H1 (cell line): ENCODE results near the gene KRTAP2-3. TPM values are rescaled to one million over a fixed set of nuclear protein-coding genes. Genes with fewer than 3 reads are reported as not detected.

Experiments
- CTCF ChIA-PET: fragments of 300-600 bp; sonication (Branson Sonifier 250); formaldehyde crosslinking; loops from one replicate; lab custom pipeline; 2021; ENCODE audit not compliant: partially characterized antibody; lab: Charles Lee
- POLR2A ChIA-PET: fragments of 300-600 bp; sonication (Branson Sonifier 250); formaldehyde crosslinking; loops from one replicate; lab custom pipeline; 2021; ENCODE audit warnings: inconsistent platforms; ENCODE audit not compliant: partially characterized antibody; lab: Charles Lee
- DNase-seq, 2 experiments: peaks; one replicate each; pipeline versions ENCODE4 v3.0.0 to v3.0.0-alpha.2; 2010 to 2022; ENCODE audit warnings: low spot score in 2 of 2, low read depth in 1 of 2, mixed read lengths in 1 of 2
- FAIRE-seq: peaks from 2 replicates; lab custom pipeline; 2011; peaks lifted over from hg19 to GRCh38; lab: Jason Lieb, UNC
- H2AFZ ChIP-seq: 2 replicates; pipeline ENCODE4 v1.8.1; 2012; ENCODE audit warnings: low read length, inconsistent platforms
- H2AK5ac ChIP-seq: 2 replicates; pipeline ENCODE4 v1.6.1; 2013; ENCODE audit warnings: low read depth, low read length
- H2BK120ac ChIP-seq: replicated peaks from 2 replicates; pipeline ENCODE3; 2013; ENCODE audit warnings: low read depth, low read length, inconsistent platforms
- H2BK12ac ChIP-seq: 2 replicates; pipeline ENCODE4 v1.6.1; 2013; ENCODE audit warnings: low read depth, low read length
- H2BK15ac ChIP-seq: 2 replicates; pipeline ENCODE4 v1.6.1; 2013; ENCODE audit warnings: low read length
- H2BK20ac ChIP-seq: 2 replicates; pipeline ENCODE4 v1.6.1; 2013; ENCODE audit warnings: low read length
- H2BK5ac ChIP-seq: 2 replicates; pipeline ENCODE4 v1.6.1; 2013; ENCODE audit warnings: low read depth, low read length
- H3K14ac ChIP-seq: 2 replicates; pipeline ENCODE4 v1.6.1; 2013; ENCODE audit warnings: inconsistent platforms; ENCODE audit not compliant: insufficient read length
- H3K18ac ChIP-seq: 2 replicates; pipeline ENCODE4 v1.6.1; 2013; ENCODE audit warnings: low read length; ENCODE audit errors: extremely low read depth
- H3K23ac ChIP-seq: 2 replicates; pipeline ENCODE4 v1.6.1; 2013; ENCODE audit warnings: inconsistent platforms; ENCODE audit not compliant: insufficient read length
- H3K23me2 ChIP-seq: 2 replicates; pipeline ENCODE4 v1.6.1; 2013; ENCODE audit warnings: low read depth, low read length
- H3K27ac ChIP-seq: 2 replicates; pipeline ENCODE4 v1.6.1; 2011; ENCODE audit warnings: low read depth, low read length, inconsistent platforms
- H3K27me3 ChIP-seq, 4 experiments: replicated peaks in 1 of 4; 1 replicate in 1 of 4; 2 replicates in 3 of 4; pipeline versions ENCODE4 v1.6.1 to v1.8.1; 2011 to 2013; ENCODE audit warnings: low read length in 3 of 4, mild to moderate bottlenecking in 3 of 4, inconsistent platforms in 2 of 4, mixed read lengths in 2 of 4, moderate library complexity in 1 of 4; ENCODE audit not compliant: control insufficient read depth in 3 of 4, insufficient read depth in 3 of 4; ENCODE audit errors: extremely low read depth in 1 of 4
- H3K36me3 ChIP-seq, 4 experiments: 2 replicates each; pipeline versions ENCODE4 v1.6.1 to v1.8.1; 2011 to 2013; ENCODE audit warnings: mild to moderate bottlenecking in 4 of 4, low read length in 3 of 4, moderate library complexity in 2 of 4, control low read depth in 1 of 4, inconsistent platforms in 1 of 4; ENCODE audit not compliant: insufficient read depth in 4 of 4, control insufficient read depth in 2 of 4
- H3K4ac ChIP-seq: replicated peaks from 2 replicates; pipeline ENCODE3; 2013; ENCODE audit warnings: low read length, low read depth, mixed read lengths, inconsistent platforms; ENCODE audit not compliant: insufficient read length
- H3K4me1 ChIP-seq, 4 experiments: replicated peaks in 1 of 4; 1 replicate in 1 of 4; 2 replicates in 3 of 4; pipeline versions ENCODE4 v1.6.1 to v1.8.1; 2011 to 2013; ENCODE audit warnings: low read length in 3 of 4, inconsistent platforms in 2 of 4, mixed read lengths in 1 of 4; ENCODE audit not compliant: insufficient read depth in 4 of 4, control insufficient read depth in 3 of 4
- H3K4me2 ChIP-seq, 2 experiments: 2 replicates each; pipeline versions ENCODE4 v1.6.1 to v1.8.1; 2011 to 2013; ENCODE audit warnings: low read depth in 2 of 2, low read length in 2 of 2, control low read depth in 1 of 2, inconsistent platforms in 1 of 2, mild to moderate bottlenecking in 1 of 2; ENCODE audit not compliant: insufficient read depth in 1 of 2
- H3K4me3 ChIP-seq, 4 experiments: fragments of 200-600, 300-600 bp in 1 of 4; sonication (generic), shearing (Covaris generic), sonication (Bioruptor Twin) in 1 of 4; 2 replicates each; pipeline versions ENCODE4 v1.5.1 to v1.8.1; 2011 to 2016; ENCODE audit warnings: low read length in 4 of 4, low read depth in 3 of 4, control low read depth in 2 of 4, inconsistent platforms in 2 of 4, mild to moderate bottlenecking in 2 of 4, mixed read lengths in 1 of 4, moderate library complexity in 1 of 4; ENCODE audit not compliant: insufficient read depth in 2 of 4; ENCODE audit errors: extremely low read depth in 1 of 4
- H3K56ac ChIP-seq: replicated peaks from 2 replicates; pipeline ENCODE3; 2013; ENCODE audit warnings: low read depth, mild to moderate bottlenecking, mixed read lengths, low read length, inconsistent platforms; ENCODE audit not compliant: insufficient read length
- H3K79me1 ChIP-seq: 2 replicates; pipeline ENCODE4 v1.6.1; 2013; ENCODE audit warnings: low read depth, low read length, control low read depth
- H3K79me2 ChIP-seq, 2 experiments: 2 replicates each; pipeline versions ENCODE4 v1.6.1 to v1.8.1; 2012 to 2013; ENCODE audit warnings: low read length in 2 of 2, mild to moderate bottlenecking in 2 of 2, inconsistent platforms in 1 of 2; ENCODE audit not compliant: insufficient read depth in 2 of 2, control insufficient read depth in 1 of 2
- H3K9ac ChIP-seq, 4 experiments: replicated peaks in 1 of 4; 1 replicate in 1 of 4; 2 replicates in 3 of 4; pipeline versions ENCODE4 v1.6.1 to v1.8.1; 2011 to 2013; ENCODE audit warnings: low read depth in 3 of 4, low read length in 3 of 4, control low read depth in 2 of 4, mild to moderate bottlenecking in 2 of 4, moderate library complexity in 2 of 4, inconsistent platforms in 1 of 4; ENCODE audit errors: extremely low read depth in 1 of 4
- H3K9me3 ChIP-seq, 2 experiments: 2 replicates each; pipeline versions ENCODE4 v1.6.1 to v1.8.1; 2012 to 2013; ENCODE audit warnings: mild to moderate bottlenecking in 2 of 2, moderate library complexity in 2 of 2, control low read depth in 1 of 2, inconsistent platforms in 1 of 2, low read depth in 1 of 2, low read length in 1 of 2, mixed read lengths in 1 of 2; ENCODE audit not compliant: insufficient read depth in 2 of 2
- H4K20me1 ChIP-seq, 2 experiments: replicated peaks in 1 of 2; 2 replicates each; pipeline versions ENCODE3 to v1.8.1; 2011 to 2013; ENCODE audit warnings: inconsistent platforms in 2 of 2, low read length in 2 of 2, mild to moderate bottlenecking in 1 of 2; ENCODE audit not compliant: insufficient read depth in 2 of 2, control insufficient read depth in 1 of 2
- H4K5ac ChIP-seq: 2 replicates; pipeline ENCODE4 v1.6.1; 2013; ENCODE audit warnings: low read length, low read depth, mixed read lengths, inconsistent platforms; ENCODE audit not compliant: insufficient read length
- H4K8ac ChIP-seq: 2 replicates; pipeline ENCODE4 v1.8.0; 2013; ENCODE audit warnings: mild to moderate bottlenecking, moderate library complexity, low read length, inconsistent platforms; ENCODE audit not compliant: insufficient read depth; ENCODE audit errors: extremely low read depth
- H4K91ac ChIP-seq: replicated peaks from 2 replicates; pipeline ENCODE3; 2013; ENCODE audit warnings: low read length, mixed read lengths, inconsistent platforms; ENCODE audit not compliant: insufficient read length
- CBX5 ChIP-seq: fragments of 300-800, 300-1000 bp; sonication (generic); IDR thresholded peaks from 2 replicates; pipeline ENCODE4 v1.7.1; 2016; ENCODE audit warnings: antibody characterized with exemption, low read length, low read depth
- FOSL1 ChIP-seq: IDR thresholded peaks from 2 replicates; pipeline ENCODE4 v1.6.1; 2011; ENCODE audit warnings: mild to moderate bottlenecking, low read depth, low read length, moderate library complexity; ENCODE audit not compliant: insufficient read depth
- GABPA ChIP-seq: IDR thresholded peaks from 2 replicates; pipeline ENCODE4 v1.6.1; 2011; ENCODE audit warnings: mild to moderate bottlenecking, low read length, moderate library complexity, borderline replicate concordance; ENCODE audit not compliant: insufficient read depth
- GTF2F1 ChIP-seq: IDR thresholded peaks from 2 replicates; pipeline ENCODE4 v1.6.1; 2012; ENCODE audit warnings: low read depth, low read length, improper control_type of control experiment, borderline replicate concordance
- JUND ChIP-seq: IDR thresholded peaks from 2 replicates; pipeline ENCODE4 v1.6.1; 2011; ENCODE audit warnings: mild to moderate bottlenecking, improper control_type of control experiment, low read length
- KDM4A ChIP-seq: IDR thresholded peaks from one replicate; pipeline ENCODE4 v1.7.1; 2012; ENCODE audit warnings: low read depth, mild to moderate bottlenecking, moderate library complexity, low read length, inconsistent platforms; ENCODE audit not compliant: severe bottlenecking
- NANOG ChIP-seq: IDR thresholded peaks from 2 replicates; pipeline ENCODE4 v1.6.1; 2011; ENCODE audit warnings: low read length, low read depth, mild to moderate bottlenecking, inconsistent platforms; ENCODE audit not compliant: insufficient read depth, poor library complexity, severe bottlenecking
- NRF1 ChIP-seq: IDR thresholded peaks from 2 replicates; pipeline ENCODE4 v1.6.1; 2011; ENCODE audit warnings: mild to moderate bottlenecking, low read depth, low read length, improper control_type of control experiment
- POLR2A ChIP-seq, 2 experiments: IDR thresholded peaks; 1 replicate in 1 of 2; 2 replicates in 1 of 2; pipeline ENCODE4 v1.6.1; 2011; ENCODE audit warnings: low read depth in 2 of 2, low read length in 2 of 2, mild to moderate bottlenecking in 2 of 2; ENCODE audit errors: control extremely low read depth in 1 of 2
- SIX5 ChIP-seq: IDR thresholded peaks from 2 replicates; pipeline ENCODE4 v1.6.1; 2011; ENCODE audit warnings: mild to moderate bottlenecking, low read depth, low read length
- SP2 ChIP-seq: IDR thresholded peaks from 2 replicates; pipeline ENCODE4 v1.6.1; 2012; ENCODE audit warnings: mild to moderate bottlenecking, low read length, inconsistent platforms
- TAF1 ChIP-seq: IDR thresholded peaks from 2 replicates; pipeline ENCODE4 v1.6.1; 2011; ENCODE audit warnings: mild to moderate bottlenecking, low read depth, low read length
- TBP ChIP-seq: IDR thresholded peaks from 2 replicates; pipeline ENCODE4 v1.6.1; 2011; ENCODE audit warnings: low read depth, low read length, improper control_type of control experiment
- YY1 ChIP-seq: IDR thresholded peaks from 2 replicates; pipeline ENCODE4 v1.6.1; 2011; ENCODE audit warnings: low read depth, mild to moderate bottlenecking, low read length
- ZNF274 ChIP-seq: IDR thresholded peaks from 2 replicates; pipeline ENCODE4 v1.7.0; 2012; ENCODE audit warnings: low read length, borderline replicate concordance; ENCODE audit errors: extremely low read depth
- polyA plus RNA-seq, 7 experiments: library from polyadenylated mRNA; depleted of rRNA in 3 of 7; stranded (reverse) in 5 of 7; unstranded in 2 of 7; fragments of >200 nt in 5 of 7; fragments of 200-250 nt in 2 of 7; gene quantifications; 1 replicate in 5 of 7; 2 replicates in 1 of 7; 4 replicates in 1 of 7; pipeline versions ENCODE4 v1.2.1 to v1.2.3, GENCODE V29; 2011 to 2013; ENCODE audit warnings: missing spikeins in 2 of 7, mixed read lengths in 2 of 7
- total RNA-seq: library from RNA; stranded (reverse); fragmentation: NEBNext Ultra II Directional; extraction: Animal tissue kit (Norgen Biotek cat#: 25700); gene quantifications from 2 replicates; pipeline ENCODE4 v1.2.1, GENCODE V29; 2021

KRTAP2-3 gene
- total and polyA plus RNA-seq, 2 of the 8 experiments (the other 6 are each of a cell fraction or from before 2014, with no cell fraction given): not detected

DNA sequence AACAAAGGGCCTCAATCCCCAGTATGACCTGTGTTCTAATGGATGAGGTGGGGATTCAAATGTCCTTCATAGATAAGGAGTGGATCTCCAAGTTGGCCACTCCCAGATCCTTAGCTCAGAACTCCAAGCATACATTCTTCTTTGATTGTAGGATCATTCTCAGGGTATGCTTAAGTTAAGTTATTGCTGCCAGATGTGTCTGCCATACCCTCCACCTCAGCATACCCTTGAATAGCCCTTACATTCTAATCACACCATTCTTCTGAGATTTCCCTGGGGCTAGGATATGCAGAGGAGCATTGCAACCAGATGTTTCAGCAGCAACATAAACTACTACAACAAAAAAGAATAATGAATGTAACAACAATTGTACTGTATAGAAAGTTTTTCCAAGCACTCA lies 7.4 kb upstream of the KRTAP2-3 start:
- Histone ChIP-seq H3K56ac (no peak overlapping the region), H3K9me3 (no peaks in the 10 kb centered on the region), H3K14ac (no peak overlapping the region), H3K23me2 (no peaks in the 10 kb centered on the region), H3K4me1 (no peaks in the 10 kb centered on the region), H3K4ac (no peak overlapping the region), H4K5ac (no peak overlapping the region), H4K20me1 (no peaks in the 10 kb centered on the region), H3K9ac (no peak overlapping the region), H3K79me2 (no peaks in the 10 kb centered on the region), H4K8ac (no peak overlapping the region), H3K79me1 (no peaks in the 10 kb centered on the region), H2BK20ac (no peak overlapping the region), H3K36me3 (no peaks in the 10 kb centered on the region), H3K23ac (no peak overlapping the region), H3K27ac (no peak overlapping the region), H2AFZ (no peak overlapping the region), H2BK15ac (no peak overlapping the region), H2BK120ac (no peak overlapping the region), H3K18ac (no peak overlapping the region), H4K91ac (no peak overlapping the region), H3K4me2 (no peak overlapping the region), H3K27me3 (no peaks in the 10 kb centered on the region), H2BK5ac (no peak overlapping the region), H3K4me3 (no peak overlapping the region), H2AK5ac (no peak overlapping the region), H2BK12ac (no peak overlapping the region)
- POLR2A ChIA-PET: no interaction called here
- CTCF ChIA-PET: no interaction called here
- TF ChIP-seq TBP (no peak), CBX5 (no peak), SP2 (no peak), KDM4A (no peak), ZNF274 (no peak), GABPA (no peak), FOSL1 (no peak), TAF1 (no peak), NANOG (no peak), NRF1 (no peak), SIX5 (no peak), YY1 (no peak), GTF2F1 (no peak), JUND (no peak), POLR2A (IDR thresholded peaks at IDR 0.05; ENCODE audit: control extremely low read depth in 1 of 2, low read depth in 2 of 2, low read length in 2 of 2) (no peak)
- no peak for DNase-seq
- no peak for FAIRE-seq
